ENCODE measurements around the gene LRRN2. TPM values are rescaled to one million over a fixed set of nuclear protein-coding genes. Genes with fewer than 3 reads are reported as not detected.

The LRRN2 gene
- total RNA-seq, 3 donors from 2014 or later = 4.3 to 33.3 (median 26.4) TPM

- Histone ChIP-seq H3K4me3 (no peak overlapping the region), H3K36me3 (ENCODE audit: low read depth) (no peaks in the 10 kb centered on the region), H3K4me1 (ENCODE audit: low read depth) (peaks cover 5% of the 10 kb centered on the region), H3K9me3 (peaks cover 6% of the 10 kb centered on the region)
- TF ChIP-seq, protein P1, sequence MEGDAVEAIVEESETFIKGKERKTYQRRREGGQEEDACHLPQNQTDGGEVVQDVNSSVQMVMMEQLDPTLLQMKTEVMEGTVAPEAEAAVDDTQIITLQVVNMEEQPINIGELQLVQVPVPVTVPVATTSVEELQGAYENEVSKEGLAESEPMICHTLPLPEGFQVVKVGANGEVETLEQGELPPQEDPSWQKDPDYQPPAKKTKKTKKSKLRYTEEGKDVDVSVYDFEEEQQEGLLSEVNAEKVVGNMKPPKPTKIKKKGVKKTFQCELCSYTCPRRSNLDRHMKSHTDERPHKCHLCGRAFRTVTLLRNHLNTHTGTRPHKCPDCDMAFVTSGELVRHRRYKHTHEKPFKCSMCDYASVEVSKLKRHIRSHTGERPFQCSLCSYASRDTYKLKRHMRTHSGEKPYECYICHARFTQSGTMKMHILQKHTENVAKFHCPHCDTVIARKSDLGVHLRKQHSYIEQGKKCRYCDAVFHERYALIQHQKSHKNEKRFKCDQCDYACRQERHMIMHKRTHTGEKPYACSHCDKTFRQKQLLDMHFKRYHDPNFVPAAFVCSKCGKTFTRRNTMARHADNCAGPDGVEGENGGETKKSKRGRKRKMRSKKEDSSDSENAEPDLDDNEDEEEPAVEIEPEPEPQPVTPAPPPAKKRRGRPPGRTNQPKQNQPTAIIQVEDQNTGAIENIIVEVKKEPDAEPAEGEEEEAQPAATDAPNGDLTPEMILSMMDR (IDR thresholded peaks at IDR 0.05) = no peak
- intact Hi-C loops (cut with DNase I, micrococcal nuclease) = loop anchor here (5.0 kb wide), 2 partner anchors 193 to 238 kb away; no protein-coding TSS in a partner anchor
- ATAC-seq = no peak
- no peak for DNase-seq
Observed at GRCh38 chr1:204569478-204569877, 116.1 kb downstream of the LRRN2 start.

GRCh38 chr1:204568576-204569315, 116.8 kb downstream of the LRRN2 start:
- intact Hi-C loops (cut with DNase I, micrococcal nuclease) = loop anchor here (5.0 kb wide), 2 partner anchors 194 to 239 kb away; no protein-coding TSS in a partner anchor
- Histone ChIP-seq H3K9me3 (peaks cover 6% of the 10 kb centered on the region), H3K36me3 (ENCODE audit: low read depth) (no peaks in the 10 kb centered on the region), H3K4me1 (ENCODE audit: low read depth) (peaks cover 5% of the 10 kb centered on the region), H3K4me3 (no peak overlapping the region)
- TF ChIP-seq, protein P1 (IDR thresholded peaks at IDR 0.05) = no peak
- no peak for ATAC-seq
- DNase-seq = no peak

Other genes with a start within 250 kb of the LRRN2 start
- gene PIK3C2B, start 190.9 kb downstream of the LRRN2 start, total RNA-seq = 100 to 1,000 TPM in 1 of 3 donors, 10 to 100 TPM in 2; 66.5 to 117 (median 90.4) TPM
- 10 to 100 TPM; 52.9 to 84.2 (median 80.2) TPM for gene MDM4, start 169.3 kb downstream of the LRRN2 start, total RNA-seq
- gene NFASC, start 185.1 kb upstream of the LRRN2 start, total RNA-seq = 10 to 100 TPM; 12.3 to 27.6 (median 22.7) TPM

Data from mucosa of descending colon (tissue), 3 donors.